WTC11 (cell line): ENCODE results near the gene TWIST2. TPM values are rescaled to one million over a fixed set of nuclear protein-coding genes. Genes with fewer than 3 reads are reported as not detected.

ENCODE experiments used
- ATAC-seq: fragments of 200-7000 bp; cut with Tn5 transposase; 2 replicates; pipeline ENCODE4 v1.10.0; 2021; ENCODE audit warnings: mild to moderate bottlenecking, moderate library complexity
- CTCF ChIA-PET: fragments of 300-600 bp; sonication (Branson Sonifier 250); formaldehyde crosslinking; loops from one replicate; lab custom pipeline; 2021; ENCODE audit warnings: antibody characterized with exemption; lab: Charles Lee
- POLR2A ChIA-PET: fragments of 350-600 bp; sonication (Branson Sonifier 250); formaldehyde crosslinking; loops from one replicate; lab custom pipeline; 2021; ENCODE audit warnings: antibody characterized with exemption; lab: Charles Lee
- DNase-seq: peaks from one replicate; pipeline ENCODE4 v3.0.0; 2021; ENCODE audit warnings: low spot score
- H3K27ac Mint-ChIP-seq: 2 replicates; pipeline ENCODE4 v1.8.0; 2021; ENCODE audit warnings: mixed read lengths
- H3K27me3 Mint-ChIP-seq: 2 replicates; pipeline ENCODE4 v1.8.0; 2021; ENCODE audit warnings: low read depth, mild to moderate bottlenecking, moderate library complexity, mixed read lengths
- H3K36me3 Mint-ChIP-seq: 2 replicates; pipeline ENCODE4 v1.8.0; 2021; ENCODE audit warnings: mixed read lengths
- H3K4me1 Mint-ChIP-seq: 2 replicates; pipeline ENCODE4 v1.8.0; 2022; ENCODE audit warnings: mixed read lengths
- H3K4me3 Mint-ChIP-seq: 2 replicates; pipeline ENCODE4 v1.8.0; 2021; ENCODE audit warnings: mild to moderate bottlenecking, moderate library complexity, mixed read lengths
- H3K9me3 Mint-ChIP-seq: 2 replicates; pipeline ENCODE4 v1.8.0; 2021; ENCODE audit warnings: mixed read lengths
- CBFB ChIP-seq: sonication (generic); formaldehyde crosslinking; IDR thresholded peaks from 2 replicates; pipeline ENCODE4 v1.8.1; 2022; ENCODE audit warnings: mild to moderate bottlenecking, low read depth, missing genetic modification reagents
- CREB1 ChIP-seq: sonication (generic); formaldehyde crosslinking; IDR thresholded peaks from 2 replicates; pipeline ENCODE4 v1.8.0; 2023; ENCODE audit warnings: mild to moderate bottlenecking, missing genetic modification reagents
- CREM ChIP-seq: sonication (generic); formaldehyde crosslinking; IDR thresholded peaks from 2 replicates; pipeline ENCODE4 v1.8.1; 2022; ENCODE audit warnings: mild to moderate bottlenecking, missing genetic modification reagents, moderate library complexity
- HMGXB4 ChIP-seq: sonication (generic); formaldehyde crosslinking; IDR thresholded peaks from 2 replicates; pipeline ENCODE4 v1.8.1; 2023; ENCODE audit warnings: mild to moderate bottlenecking, moderate library complexity, missing genetic modification reagents
- JUN ChIP-seq: sonication (generic); formaldehyde crosslinking; IDR thresholded peaks from 2 replicates; pipeline ENCODE4 v1.8.0; 2023; ENCODE audit warnings: mild to moderate bottlenecking, missing genetic modification reagents
- KAT7 ChIP-seq: sonication (generic); formaldehyde crosslinking; IDR thresholded peaks from 2 replicates; pipeline ENCODE4 v1.8.1; 2023; ENCODE audit warnings: missing genetic modification reagents, mild to moderate bottlenecking, borderline replicate concordance
- NR3C1 ChIP-seq: sonication (generic); formaldehyde crosslinking; conservative IDR thresholded peaks from 2 replicates; pipeline ENCODE4 v1.8.1; 2023; ENCODE audit warnings: low read depth, mild to moderate bottlenecking, missing genetic modification reagents
- PREB ChIP-seq: sonication (generic); formaldehyde crosslinking; IDR thresholded peaks from 2 replicates; pipeline ENCODE4 v1.8.1; 2022; ENCODE audit warnings: mild to moderate bottlenecking, missing genetic modification reagents, moderate library complexity, borderline replicate concordance
- RELA ChIP-seq: sonication (generic); formaldehyde crosslinking; IDR thresholded peaks from 2 replicates; pipeline ENCODE4 v1.8.1; 2022; ENCODE audit warnings: missing genetic modification reagents, mild to moderate bottlenecking, borderline replicate concordance
- SMAD3 ChIP-seq: sonication (generic); formaldehyde crosslinking; IDR thresholded peaks from 2 replicates; pipeline ENCODE4 v1.8.0; 2022; ENCODE audit warnings: missing genetic modification reagents, mild to moderate bottlenecking, borderline replicate concordance
- STAT6 ChIP-seq: sonication (generic); formaldehyde crosslinking; conservative IDR thresholded peaks from 2 replicates; pipeline ENCODE4 v1.8.1; 2023; ENCODE audit warnings: mild to moderate bottlenecking, low read depth, missing genetic modification reagents, moderate library complexity
- ZNF232 ChIP-seq: sonication (generic); formaldehyde crosslinking; IDR thresholded peaks from 2 replicates; pipeline ENCODE4 v1.8.0; 2022; ENCODE audit warnings: mild to moderate bottlenecking, missing genetic modification reagents
- ZNF317 ChIP-seq: sonication (generic); formaldehyde crosslinking; IDR thresholded peaks from 2 replicates; pipeline ENCODE4 v1.8.1; 2023; ENCODE audit warnings: low read depth, mild to moderate bottlenecking, moderate library complexity, missing genetic modification reagents, borderline replicate concordance
- ZNF671 ChIP-seq: fragments of 250-450 bp; sonication (Bioruptor Pico); IDR thresholded peaks from 2 replicates; pipeline ENCODE4 v1.8.0; 2021; ENCODE audit warnings: mild to moderate bottlenecking
- total RNA-seq: library from RNA; stranded (reverse); gene quantifications from 3 replicates; pipeline ENCODE4 v1.2.3, GENCODE V29; 2021
- TF ChIP-seq, protein P1 (sequence below): sonication (generic); formaldehyde crosslinking; IDR thresholded peaks from 2 replicates; pipeline ENCODE4 v1.8.1; 2022; ENCODE audit warnings: mild to moderate bottlenecking, moderate library complexity, missing genetic modification reagents
- TF ChIP-seq, protein P2 (sequence below): sonication (generic); formaldehyde crosslinking; IDR thresholded peaks from 2 replicates; pipeline ENCODE4 v1.8.1; 2022; ENCODE audit warnings: missing genetic modification reagents, borderline replicate concordance
- TF ChIP-seq, protein P3 (sequence below): fragments of 250-450 bp; sonication (Bioruptor Pico); IDR thresholded peaks from 2 replicates; pipeline ENCODE4 v1.9.0; 2021; ENCODE audit warnings: mild to moderate bottlenecking
- TF ChIP-seq, protein P4 (sequence below): fragments of 250-450 bp; sonication (Bioruptor Pico); IDR thresholded peaks from 2 replicates; pipeline ENCODE4 v1.9.0; 2021; ENCODE audit warnings: mild to moderate bottlenecking
- TF ChIP-seq, protein P5 (sequence below): sonication (generic); formaldehyde crosslinking; IDR thresholded peaks from 2 replicates; pipeline ENCODE4 v1.8.1; 2023; ENCODE audit warnings: mild to moderate bottlenecking, missing genetic modification reagents, moderate library complexity
- TF ChIP-seq, protein P6 (sequence below): sonication (generic); formaldehyde crosslinking; IDR thresholded peaks from 2 replicates; pipeline ENCODE4 v1.8.0; 2022; ENCODE audit warnings: mild to moderate bottlenecking, missing genetic modification reagents

Gene TWIST2
- total RNA-seq, 1 experiment from 2014 or later, result 5.7 TPM

- ChIA-PET CTCF (no interaction called here), POLR2A (no interaction called here)
- Mint-ChIP-seq H3K4me3 (no peak overlapping the region), H3K27me3 (no peaks in the 10 kb centered on the region; the same call in 1 of the 2 replicates), H3K4me1 (no peaks in the 10 kb centered on the region), H3K9me3 (no peaks in the 10 kb centered on the region), H3K36me3 (no peaks in the 10 kb centered on the region), H3K27ac (no peak overlapping the region)
- ATAC-seq, result no peak
- no peak for TF ChIP-seq PREB (CRISPR knock-in tag)
- TF ChIP-seq, protein P1, sequence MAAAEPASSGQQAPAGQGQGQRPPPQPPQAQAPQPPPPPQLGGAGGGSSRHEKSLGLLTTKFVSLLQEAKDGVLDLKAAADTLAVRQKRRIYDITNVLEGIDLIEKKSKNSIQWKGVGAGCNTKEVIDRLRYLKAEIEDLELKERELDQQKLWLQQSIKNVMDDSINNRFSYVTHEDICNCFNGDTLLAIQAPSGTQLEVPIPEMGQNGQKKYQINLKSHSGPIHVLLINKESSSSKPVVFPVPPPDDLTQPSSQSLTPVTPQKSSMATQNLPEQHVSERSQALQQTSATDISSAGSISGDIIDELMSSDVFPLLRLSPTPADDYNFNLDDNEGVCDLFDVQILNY (CRISPR knock-in tag), result no peak
- no peak for TF ChIP-seq ZNF317 (CRISPR knock-in tag)
- TF ChIP-seq, protein P2, sequence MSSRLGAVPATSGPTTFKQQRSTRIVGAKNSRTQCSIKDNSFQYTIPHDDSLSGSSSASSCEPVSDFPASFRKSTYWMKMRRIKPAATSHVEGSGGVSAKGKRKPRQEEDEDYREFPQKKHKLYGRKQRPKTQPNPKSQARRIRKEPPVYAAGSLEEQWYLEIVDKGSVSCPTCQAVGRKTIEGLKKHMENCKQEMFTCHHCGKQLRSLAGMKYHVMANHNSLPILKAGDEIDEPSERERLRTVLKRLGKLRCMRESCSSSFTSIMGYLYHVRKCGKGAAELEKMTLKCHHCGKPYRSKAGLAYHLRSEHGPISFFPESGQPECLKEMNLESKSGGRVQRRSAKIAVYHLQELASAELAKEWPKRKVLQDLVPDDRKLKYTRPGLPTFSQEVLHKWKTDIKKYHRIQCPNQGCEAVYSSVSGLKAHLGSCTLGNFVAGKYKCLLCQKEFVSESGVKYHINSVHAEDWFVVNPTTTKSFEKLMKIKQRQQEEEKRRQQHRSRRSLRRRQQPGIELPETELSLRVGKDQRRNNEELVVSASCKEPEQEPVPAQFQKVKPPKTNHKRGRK, result no peak
- no peak for TF ChIP-seq NR3C1
- TF ChIP-seq, protein P3, sequence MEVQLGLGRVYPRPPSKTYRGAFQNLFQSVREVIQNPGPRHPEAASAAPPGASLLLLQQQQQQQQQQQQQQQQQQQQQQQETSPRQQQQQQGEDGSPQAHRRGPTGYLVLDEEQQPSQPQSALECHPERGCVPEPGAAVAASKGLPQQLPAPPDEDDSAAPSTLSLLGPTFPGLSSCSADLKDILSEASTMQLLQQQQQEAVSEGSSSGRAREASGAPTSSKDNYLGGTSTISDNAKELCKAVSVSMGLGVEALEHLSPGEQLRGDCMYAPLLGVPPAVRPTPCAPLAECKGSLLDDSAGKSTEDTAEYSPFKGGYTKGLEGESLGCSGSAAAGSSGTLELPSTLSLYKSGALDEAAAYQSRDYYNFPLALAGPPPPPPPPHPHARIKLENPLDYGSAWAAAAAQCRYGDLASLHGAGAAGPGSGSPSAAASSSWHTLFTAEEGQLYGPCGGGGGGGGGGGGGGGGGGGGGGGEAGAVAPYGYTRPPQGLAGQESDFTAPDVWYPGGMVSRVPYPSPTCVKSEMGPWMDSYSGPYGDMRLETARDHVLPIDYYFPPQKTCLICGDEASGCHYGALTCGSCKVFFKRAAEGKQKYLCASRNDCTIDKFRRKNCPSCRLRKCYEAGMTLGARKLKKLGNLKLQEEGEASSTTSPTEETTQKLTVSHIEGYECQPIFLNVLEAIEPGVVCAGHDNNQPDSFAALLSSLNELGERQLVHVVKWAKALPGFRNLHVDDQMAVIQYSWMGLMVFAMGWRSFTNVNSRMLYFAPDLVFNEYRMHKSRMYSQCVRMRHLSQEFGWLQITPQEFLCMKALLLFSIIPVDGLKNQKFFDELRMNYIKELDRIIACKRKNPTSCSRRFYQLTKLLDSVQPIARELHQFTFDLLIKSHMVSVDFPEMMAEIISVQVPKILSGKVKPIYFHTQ (CRISPR knock-in tag), result no peak
- no peak for TF ChIP-seq CBFB (CRISPR knock-in tag)
- TF ChIP-seq CREB1 (CRISPR knock-in tag), result no peak
- no peak for TF ChIP-seq ZNF671
- TF ChIP-seq, protein P4, sequence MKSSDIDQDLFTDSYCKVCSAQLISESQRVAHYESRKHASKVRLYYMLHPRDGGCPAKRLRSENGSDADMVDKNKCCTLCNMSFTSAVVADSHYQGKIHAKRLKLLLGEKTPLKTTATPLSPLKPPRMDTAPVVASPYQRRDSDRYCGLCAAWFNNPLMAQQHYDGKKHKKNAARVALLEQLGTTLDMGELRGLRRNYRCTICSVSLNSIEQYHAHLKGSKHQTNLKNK (CRISPR knock-in tag), result no peak
- TF ChIP-seq RELA (CRISPR knock-in tag), result no peak
- TF ChIP-seq HMGXB4, result no peak
- no peak for TF ChIP-seq JUN (CRISPR knock-in tag)
- TF ChIP-seq, protein P5, sequence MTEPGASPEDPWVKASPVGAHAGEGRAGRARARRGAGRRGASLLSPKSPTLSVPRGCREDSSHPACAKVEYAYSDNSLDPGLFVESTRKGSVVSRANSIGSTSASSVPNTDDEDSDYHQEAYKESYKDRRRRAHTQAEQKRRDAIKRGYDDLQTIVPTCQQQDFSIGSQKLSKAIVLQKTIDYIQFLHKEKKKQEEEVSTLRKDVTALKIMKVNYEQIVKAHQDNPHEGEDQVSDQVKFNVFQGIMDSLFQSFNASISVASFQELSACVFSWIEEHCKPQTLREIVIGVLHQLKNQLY (CRISPR knock-in tag), result no peak
- TF ChIP-seq, protein P6, sequence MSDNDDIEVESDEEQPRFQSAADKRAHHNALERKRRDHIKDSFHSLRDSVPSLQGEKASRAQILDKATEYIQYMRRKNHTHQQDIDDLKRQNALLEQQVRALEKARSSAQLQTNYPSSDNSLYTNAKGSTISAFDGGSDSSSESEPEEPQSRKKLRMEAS (CRISPR knock-in tag), result no peak
- no peak for TF ChIP-seq ZNF232 (CRISPR knock-in tag)
- TF ChIP-seq CREM, result no peak
- TF ChIP-seq SMAD3 (CRISPR knock-in tag), result no peak
- TF ChIP-seq STAT6, result no peak
- TF ChIP-seq KAT7 (CRISPR knock-in tag), result no peak
- no peak for DNase-seq
Measured at GRCh38 chr2:238920601-238921001, 72.7 kb downstream of the TWIST2 start.
